Camera-type eye (tissue), 1 donor: Measurements from ENCODE around the gene PRAMEF1. TPM values are rescaled to one million over a fixed set of nuclear protein-coding genes. Genes with fewer than 3 reads are reported as not detected.

Experiments
- total RNA-seq: library from RNA; depleted of rRNA; stranded (reverse); fragments of >200 nt; gene quantifications from one replicate; pipeline ENCODE4 v1.2.3, GENCODE V29; 2014

PRAMEF1 gene, protein sequence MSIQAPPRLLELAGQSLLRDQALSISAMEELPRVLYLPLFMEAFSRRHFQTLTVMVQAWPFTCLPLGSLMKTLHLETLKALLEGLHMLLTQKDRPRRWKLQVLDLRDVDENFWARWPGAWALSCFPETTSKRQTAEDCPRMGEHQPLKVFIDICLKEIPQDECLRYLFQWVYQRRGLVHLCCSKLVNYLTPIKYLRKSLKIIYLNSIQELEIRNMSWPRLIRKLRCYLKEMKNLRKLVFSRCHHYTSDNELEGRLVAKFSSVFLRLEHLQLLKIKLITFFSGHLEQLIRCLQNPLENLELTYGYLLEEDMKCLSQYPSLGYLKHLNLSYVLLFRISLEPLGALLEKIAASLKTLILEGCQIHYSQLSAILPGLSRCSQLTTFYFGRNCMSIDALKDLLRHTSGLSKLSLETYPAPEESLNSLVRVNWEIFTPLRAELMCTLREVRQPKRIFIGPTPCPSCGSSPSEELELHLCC
- total RNA-seq: not detected

DNA sequence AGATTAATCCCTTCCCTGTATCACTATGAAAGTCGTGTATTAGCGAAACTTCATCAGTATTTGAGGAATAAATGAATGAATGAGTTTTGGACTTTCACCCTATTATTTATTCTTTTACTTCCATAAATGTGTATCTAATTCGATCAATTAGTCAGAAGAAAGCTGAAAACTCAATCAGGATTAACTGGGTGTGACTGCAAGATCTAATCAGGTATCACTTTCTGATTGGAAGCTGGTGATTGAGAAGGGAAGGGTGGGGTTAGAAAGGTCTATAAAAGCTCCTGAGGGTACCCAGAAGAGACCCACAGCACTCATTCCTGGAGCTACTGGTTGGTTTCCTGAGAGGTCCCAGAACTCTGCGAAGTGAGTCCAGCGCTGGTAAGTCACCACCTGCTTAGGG is at the start of gene PRAMEF1:
Gene PRAMEF1 (plus strand): TSS at position 301 of the 400 bp plus-strand sequence. CDS start 1,831 bp downstream, outside the sequence.

DNA sequence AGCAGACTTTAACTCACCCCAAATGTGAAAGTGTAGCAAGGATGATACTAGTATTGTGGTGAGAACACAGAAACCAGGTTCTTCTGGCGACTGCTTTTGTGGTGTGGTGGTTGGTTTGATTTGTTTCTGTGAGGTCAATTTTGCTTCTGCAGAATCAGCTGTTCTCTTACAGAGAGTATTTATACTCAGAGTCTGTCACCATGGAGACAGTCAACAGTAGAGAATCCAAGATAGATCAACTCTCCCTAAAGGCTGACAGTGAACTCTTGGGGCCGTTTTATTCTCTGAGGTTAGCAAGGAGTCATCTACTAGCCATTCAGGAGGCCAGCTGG is 45.2 kb upstream of the PRAMEF1 start, which contains the start of gene CFAP107:
Gene CFAP107 (plus strand): TSS at position 209 of the 332 bp plus-strand sequence. CDS start 231 bp downstream, outside the sequence.

DNA sequence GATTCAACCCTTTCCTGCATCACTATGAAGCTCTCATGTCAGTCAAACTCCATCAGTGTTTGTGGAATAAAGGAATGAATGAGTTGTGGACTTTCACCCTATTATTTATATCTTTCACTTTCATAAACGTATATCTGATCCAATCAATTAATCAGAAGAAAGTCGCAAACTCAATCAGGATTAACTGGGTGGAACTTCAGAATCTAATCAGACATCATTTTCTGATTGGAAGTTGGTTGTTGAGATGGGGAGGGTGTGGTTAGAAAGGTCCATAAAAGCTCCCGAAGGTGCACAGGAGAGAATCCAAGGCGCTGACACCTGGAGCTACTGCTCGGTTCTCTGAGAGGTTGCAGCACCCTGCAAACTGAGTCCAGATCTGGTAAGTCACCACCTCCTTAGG is 17.8 kb upstream of the PRAMEF1 start, which contains the start of gene PRAMEF12:
Gene PRAMEF12 (plus strand): TSS at position 301 of the 400 bp plus-strand sequence. CDS start 1,130 bp downstream, outside the sequence.

DNA sequence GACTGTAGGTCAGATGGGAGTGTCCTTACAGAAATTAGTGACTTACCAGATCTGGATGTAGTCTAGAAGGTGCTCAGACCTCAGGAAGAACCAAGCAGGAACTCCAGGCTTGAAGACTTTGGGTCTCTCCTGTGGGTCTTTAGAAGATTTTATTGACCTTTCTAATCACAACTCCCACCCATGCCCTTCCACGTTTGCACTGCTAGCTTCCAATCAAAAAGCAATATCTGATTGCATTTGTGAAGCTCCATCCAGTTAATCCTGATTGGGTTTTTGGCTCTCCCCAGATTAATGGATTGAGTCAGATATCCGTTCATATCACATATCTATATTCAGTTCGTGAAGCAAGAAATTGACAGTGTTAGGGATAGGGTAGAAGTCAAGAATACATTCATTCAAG is 40.1 kb downstream of the PRAMEF1 start, which contains the start of gene PRAMEF11:
Gene PRAMEF11 (minus strand): TSS at position 101 of the 400 bp plus-strand sequence. CDS start 2,621 bp downstream, outside the sequence.

Other genes with a start within 250 kb of the PRAMEF1 start
- gene DHRS3, start 173.2 kb upstream of the PRAMEF1 start, total RNA-seq: 53.6 TPM
- not detected for gene AADACL4, start 147.3 kb upstream of the PRAMEF1 start, total RNA-seq
- 0.11 TPM for gene AADACL3, start 75.3 kb upstream of the PRAMEF1 start, total RNA-seq
- gene CFAP107, start 45.2 kb upstream of the PRAMEF1 start, total RNA-seq: not detected
- gene PRAMEF12, start 17.7 kb upstream of the PRAMEF1 start, total RNA-seq: not detected
- not detected for gene PRAMEF11, start 40.0 kb downstream of the PRAMEF1 start, total RNA-seq
- gene HNRNPCL1, start 57.3 kb downstream of the PRAMEF1 start, total RNA-seq: not detected
- gene PRAMEF2, start 65.7 kb downstream of the PRAMEF1 start, total RNA-seq: not detected
- gene PRAMEF4, start 94.8 kb downstream of the PRAMEF1 start, total RNA-seq: not detected
- gene PRAMEF10, start 106.9 kb downstream of the PRAMEF1 start, total RNA-seq: not detected
- not detected for gene PRAMEF7, start 125.2 kb downstream of the PRAMEF1 start, total RNA-seq
- gene PRAMEF6, start 156.2 kb downstream of the PRAMEF1 start, total RNA-seq: not detected